ENCODE results near the gene NINL.

NINL gene

GRCh38 chr20:25461786-25462545 lies 123.4 kb downstream of the NINL start:
- no peak for DNase-seq

- DNase-seq = no peak
These were observed 124.1 kb downstream of the NINL start for GRCh38 chr20:25461281-25461650.

GRCh38 chr20:25460566-25461280 lies 124.6 kb downstream of the NINL start:
- DNase-seq = no peak

- no peak for DNase-seq
These were observed 125.3 kb downstream of the NINL start for GRCh38 chr20:25459916-25460535.

- no peak for DNase-seq
These were observed 126.1 kb downstream of the NINL start for GRCh38 chr20:25459111-25459830.

GRCh38 chr20:25457886-25458680 lies 127.2 kb downstream of the NINL start:
- DNase-seq = no peak

GRCh38 chr20:25454153-25454900 lies 131.0 kb downstream of the NINL start:
- no peak for DNase-seq

GRCh38 chr20:25453035-25453810 lies 132.1 kb downstream of the NINL start:
- DNase-seq = no peak

GRCh38 chr20:25452333-25452732 lies 133.0 kb downstream of the NINL start:
- DNase-seq = no peak

GRCh38 chr20:25447671-25448070 lies 137.7 kb downstream of the NINL start:
- no peak for DNase-seq

GRCh38 chr20:25444556-25444955 lies 140.8 kb downstream of the NINL start:
- no peak for DNase-seq

GRCh38 chr20:25439328-25439727 lies 146.0 kb downstream of the NINL start:
- no peak for DNase-seq

GRCh38 chr20:25437153-25437581 lies 148.2 kb downstream of the NINL start:
- DNase-seq = no peak

GRCh38 chr20:25424536-25424935 lies 160.8 kb downstream of the NINL start:
- DNase-seq = no peak

- no peak for DNase-seq
These were observed 163.3 kb downstream of the NINL start for GRCh38 chr20:25422032-25422431.

GRCh38 chr20:25421102-25421501 lies 164.2 kb downstream of the NINL start:
- no peak for DNase-seq

GRCh38 chr20:25418776-25419175 lies 166.6 kb downstream of the NINL start:
- no peak for DNase-seq

GRCh38 chr20:25408890-25409289 lies 176.4 kb downstream of the NINL start:
- no peak for DNase-seq

- no peak for DNase-seq
These were observed 177.2 kb downstream of the NINL start for GRCh38 chr20:25408170-25408547.

GRCh38 chr20:25407311-25408169 lies 177.8 kb downstream of the NINL start, which contains the start of gene GINS1:
Gene GINS1 (plus strand): TSS chr20:25407673. CDS start chr20:25407821, 148 bp downstream.
- peak; percentile 43 to 75 (median 61) for DNase-seq

Data from stimulated activated naive CD4-positive, alpha-beta T cell (primary cell).